Amniotic stem cell (primary cell): ENCODE results near the gene DNAJC7.
"Not testable (repeated sequence)": the region's sequence is repeated elsewhere in the genome, so short reads cannot be mapped to it uniquely, and the experiment has no call there.

ENCODE experiments used
- DNase-seq: peaks from one replicate; lab custom pipeline; 2025; lab: John Stamatoyannopoulos, UW

Gene DNAJC7

GRCh38 chr17:42010898-42011516, 6.2 kb downstream of the DNAJC7 start:
- no peak for DNase-seq

GRCh38 chr17:42010266-42010680, 7.0 kb downstream of the DNAJC7 start:
- not testable (repeated sequence) for DNase-seq

GRCh38 chr17:42009170-42009569, 8.1 kb downstream of the DNAJC7 start:
- no peak for DNase-seq

GRCh38 chr17:42005166-42005565, 12.1 kb downstream of the DNAJC7 start:
- DNase-seq, result no peak

- no peak for DNase-seq
Measured at GRCh38 chr17:42002792-42003301, 14.4 kb downstream of the DNAJC7 start.

- DNase-seq, result no peak
Measured at GRCh38 chr17:42002175-42002791, 15.0 kb downstream of the DNAJC7 start.

- DNase-seq, result no peak
Measured at GRCh38 chr17:42001729-42002128, 15.5 kb downstream of the DNAJC7 start.

- no peak for DNase-seq
Measured at GRCh38 chr17:42000413-42001133, 16.7 kb downstream of the DNAJC7 start.

GRCh38 chr17:41998497-41998896, 18.7 kb downstream of the DNAJC7 start:
- DNase-seq, result no peak

- no peak for DNase-seq
Measured at GRCh38 chr17:41996855-41997164, 20.4 kb downstream of the DNAJC7 start.

- DNase-seq, result no peak
Measured at GRCh38 chr17:41992576-41992975, 24.7 kb downstream of the DNAJC7 start.

GRCh38 chr17:41989702-41990419, 27.4 kb downstream of the DNAJC7 start:
- DNase-seq, result no peak

GRCh38 chr17:41988418-41988817, 28.8 kb downstream of the DNAJC7 start:
- DNase-seq, result no peak

- no peak for DNase-seq
Measured at GRCh38 chr17:41987642-41988041, 29.6 kb downstream of the DNAJC7 start.

GRCh38 chr17:41986634-41987033, 30.6 kb downstream of the DNAJC7 start:
- DNase-seq, result no peak

- DNase-seq, result no peak
Measured at GRCh38 chr17:41985919-41986318, 31.3 kb downstream of the DNAJC7 start.

GRCh38 chr17:41984454-41984853, 32.8 kb downstream of the DNAJC7 start:
- no peak for DNase-seq

GRCh38 chr17:41982026-41982760, 35.0 kb downstream of the DNAJC7 start:
- no peak for DNase-seq

- DNase-seq, result no peak
Measured at GRCh38 chr17:41977991-41978390, 39.2 kb downstream of the DNAJC7 start.

GRCh38 chr17:41976142-41976768, 41.0 kb downstream of the DNAJC7 start:
- DNase-seq, result no peak
